Measurements from ENCODE around the gene CENPVL1.

DNA sequence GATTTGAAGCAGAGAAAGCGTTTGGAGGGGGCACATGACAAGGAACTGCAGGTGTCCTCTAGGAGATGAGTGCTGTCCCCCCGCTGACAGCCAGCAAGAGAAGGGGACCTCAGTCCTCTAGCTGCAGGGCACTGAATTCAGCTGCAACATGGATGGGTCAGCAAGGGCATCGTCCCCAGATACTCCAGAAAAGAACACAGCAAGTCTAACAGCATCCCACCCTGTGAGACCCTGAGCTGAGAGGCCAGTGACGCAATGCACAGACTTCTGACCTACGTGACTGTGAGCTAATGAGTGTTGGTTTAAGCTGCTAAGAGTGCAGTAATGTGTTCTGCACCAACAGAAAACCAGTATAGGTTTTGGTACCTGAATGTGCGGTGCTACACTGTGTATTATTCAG, 16.1 kb upstream of the CENPVL1 start:
- TF ChIP-seq, protein P1, sequence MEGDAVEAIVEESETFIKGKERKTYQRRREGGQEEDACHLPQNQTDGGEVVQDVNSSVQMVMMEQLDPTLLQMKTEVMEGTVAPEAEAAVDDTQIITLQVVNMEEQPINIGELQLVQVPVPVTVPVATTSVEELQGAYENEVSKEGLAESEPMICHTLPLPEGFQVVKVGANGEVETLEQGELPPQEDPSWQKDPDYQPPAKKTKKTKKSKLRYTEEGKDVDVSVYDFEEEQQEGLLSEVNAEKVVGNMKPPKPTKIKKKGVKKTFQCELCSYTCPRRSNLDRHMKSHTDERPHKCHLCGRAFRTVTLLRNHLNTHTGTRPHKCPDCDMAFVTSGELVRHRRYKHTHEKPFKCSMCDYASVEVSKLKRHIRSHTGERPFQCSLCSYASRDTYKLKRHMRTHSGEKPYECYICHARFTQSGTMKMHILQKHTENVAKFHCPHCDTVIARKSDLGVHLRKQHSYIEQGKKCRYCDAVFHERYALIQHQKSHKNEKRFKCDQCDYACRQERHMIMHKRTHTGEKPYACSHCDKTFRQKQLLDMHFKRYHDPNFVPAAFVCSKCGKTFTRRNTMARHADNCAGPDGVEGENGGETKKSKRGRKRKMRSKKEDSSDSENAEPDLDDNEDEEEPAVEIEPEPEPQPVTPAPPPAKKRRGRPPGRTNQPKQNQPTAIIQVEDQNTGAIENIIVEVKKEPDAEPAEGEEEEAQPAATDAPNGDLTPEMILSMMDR (IDR thresholded peaks at IDR 0.05) = no peak
- TF ChIP-seq POLR2A (IDR thresholded peaks at IDR 0.05) = no peak
